A549 (cell line): ENCODE data around the gene GSTM5. TPM values are rescaled to one million over a fixed set of nuclear protein-coding genes. Genes with fewer than 3 reads are reported as not detected.
"Not testable (repeated sequence)": the region's sequence is repeated elsewhere in the genome, so short reads cannot be mapped to it uniquely, and the experiment has no call there.

Source experiments
- ATAC-seq, 2 experiments: fragments of 200-7000 bp in 1 of 2; fragments of >200 bp in 1 of 2; cut with Nextera tagmentation in 1 of 2; cut with Tn5 transposase in 1 of 2; 3 replicates each; pipeline versions ENCODE4 v1.8.0 to v1.9.1; 2018 to 2020; ENCODE audit warnings: mild to moderate bottlenecking in 1 of 2, moderate library complexity in 1 of 2
- CTCF ChIA-PET: fragments of 300-600 bp; sonication (Branson Sonifier 250); formaldehyde crosslinking; extraction: SDS; loops from one replicate; lab custom pipeline; 2021; ENCODE audit warnings: antibody characterized with exemption, inconsistent platforms; lab: Yijun Ruan, JAX
- POLR2A ChIA-PET: fragments of 350-600 bp; formaldehyde crosslinking; extraction: SDS; loops from one replicate; lab custom pipeline; 2021; ENCODE audit warnings: antibody characterized with exemption, inconsistent platforms; lab: Yijun Ruan, JAX
- DNase-seq, 2 experiments: peaks; one replicate each; pipeline versions ENCODE4 v3.0.0 to v3.0.0-alpha.2; 2011 to 2016; ENCODE audit warnings: low read depth in 1 of 2, low spot score in 1 of 2
- FAIRE-seq: peaks from 2 replicates; lab custom pipeline; 2011; peaks lifted over from hg19 to GRCh38; lab: Jason Lieb, UNC
- H3K27ac ChIP-seq, 2 experiments: fragments of >200 bp; sonication (Bioruptor Twin); formaldehyde crosslinking; 3 replicates each; pipeline ENCODE4 v1.5.1; 2016 to 2017
- H3K4me1 ChIP-seq: fragments of >200 bp; sonication (Bioruptor Twin); formaldehyde crosslinking; 3 replicates; pipeline ENCODE4 v1.6.1; 2016
- H3K4me2 ChIP-seq: fragments of >200 bp; sonication (Bioruptor Twin); formaldehyde crosslinking; 3 replicates; pipeline ENCODE4 v1.6.1; 2016
- H3K4me3 ChIP-seq: fragments of >200 bp; sonication (Bioruptor Twin); formaldehyde crosslinking; 3 replicates; pipeline ENCODE4 v1.5.1; 2016
- H3K9me3 ChIP-seq: fragments of >200 bp; sonication (Bioruptor Twin); formaldehyde crosslinking; 3 replicates; pipeline ENCODE4 v1.6.1; 2016
- CHD2 ChIP-seq: fragments of 150-350 bp; IDR thresholded peaks from 2 replicates; pipeline ENCODE4 v1.6.1; 2014; ENCODE audit warnings: low read length; ENCODE audit not compliant: partially characterized antibody
- CHD4 ChIP-seq: fragments of 200-600 bp; sonication (generic); IDR thresholded peaks from 2 replicates; pipeline ENCODE4 v1.6.1; 2016; ENCODE audit warnings: antibody characterized with exemption, mild to moderate bottlenecking, borderline replicate concordance
- EHF ChIP-seq: fragments of 250-450 bp; sonication (Bioruptor Pico); IDR thresholded peaks from 2 replicates; pipeline ENCODE4 v1.5.0; 2020; ENCODE audit warnings: mild to moderate bottlenecking
- ELK1 ChIP-seq: fragments of 150-350 bp; IDR thresholded peaks from 2 replicates; pipeline ENCODE4 v1.6.1; 2014; ENCODE audit warnings: low read depth, mild to moderate bottlenecking, low read length
- FOSL2 ChIP-seq, 2 experiments: fragments of 450-650 bp in 1 of 2; fragments of >200 bp in 1 of 2; sonication (Bioruptor Twin) in 1 of 2; formaldehyde crosslinking; IDR thresholded peaks; 2 replicates each; pipeline versions ENCODE4 v1.5.0 to v1.6.1; 2016 to 2020; ENCODE audit warnings: mild to moderate bottlenecking in 1 of 2, moderate library complexity in 1 of 2
- GATA3 ChIP-seq: IDR thresholded peaks from 2 replicates; pipeline ENCODE4 v1.6.1; 2012; ENCODE audit warnings: borderline replicate concordance
- HEYL ChIP-seq: fragments of 250-450 bp; sonication (Bioruptor Pico); IDR thresholded peaks from 2 replicates; pipeline ENCODE4 v1.8.0; 2021; ENCODE audit warnings: mild to moderate bottlenecking, moderate library complexity
- JUNB ChIP-seq: fragments of >200 bp; sonication (Bioruptor Twin); formaldehyde crosslinking; IDR thresholded peaks from 2 replicates; pipeline ENCODE4 v1.6.1; 2016
- KDM1A ChIP-seq: fragments of 200-600 bp; sonication (generic); IDR thresholded peaks from 2 replicates; pipeline ENCODE4 v1.6.1; 2016; ENCODE audit warnings: low read depth, mild to moderate bottlenecking
- MAFK ChIP-seq: fragments of 450-650 bp; IDR thresholded peaks from 2 replicates; pipeline ENCODE4 v1.6.1; 2014; ENCODE audit not compliant: partially characterized antibody
- NFE2L2 ChIP-seq: fragments of 150-350 bp; conservative IDR thresholded peaks from 2 replicates; pipeline ENCODE4 v1.6.1; 2014; ENCODE audit warnings: low read length
- NPAS2 ChIP-seq: fragments of 250-450 bp; sonication (Bioruptor Pico); IDR thresholded peaks from 2 replicates; pipeline ENCODE4 v1.8.0; 2022; ENCODE audit warnings: mild to moderate bottlenecking, moderate library complexity, borderline replicate concordance
- PBX3 ChIP-seq: IDR thresholded peaks from 2 replicates; pipeline ENCODE4 v1.6.1; 2012
- POLR2AphosphoS2 ChIP-seq: conservative IDR thresholded peaks from 2 replicates; pipeline ENCODE4 v1.6.1; 2012; ENCODE audit warnings: low read length, improper control_type of control experiment, inconsistent platforms
- RARB ChIP-seq: fragments of 250-450 bp; sonication (Bioruptor Pico); IDR thresholded peaks from 2 replicates; pipeline ENCODE4 v1.8.0; 2021; ENCODE audit warnings: mild to moderate bottlenecking, moderate library complexity
- RNF2 ChIP-seq: fragments of 200-600 bp; sonication (generic); IDR thresholded peaks from 2 replicates; pipeline ENCODE4 v1.6.1; 2016; ENCODE audit warnings: low read depth, mild to moderate bottlenecking, antibody characterized with exemption, moderate library complexity, borderline replicate concordance
- TFCP2L1 ChIP-seq: fragments of 250-450 bp; sonication (Bioruptor Pico); IDR thresholded peaks from 2 replicates; pipeline ENCODE4 v1.5.0; 2021; ENCODE audit warnings: mild to moderate bottlenecking
- USF2 ChIP-seq: fragments of 450-650 bp; IDR thresholded peaks from 2 replicates; pipeline ENCODE4 v1.6.1; 2014; ENCODE audit warnings: antibody characterized with exemption
- ZNF302 ChIP-seq: fragments of 250-450 bp; sonication (Bioruptor Pico); IDR thresholded peaks from 2 replicates; pipeline ENCODE4 v1.9.0; 2021; ENCODE audit warnings: inconsistent platforms, mild to moderate bottlenecking, moderate library complexity
- WGBS: methylation state at CpG from one replicate; pipeline ENCODE4 v1.1.6; 2017; ENCODE audit errors: missing lambda C conversion rate; 5-methylcytosine and 5-hydroxymethylcytosine counted together
- polyA minus RNA-seq: library from RNA; depleted of rRNA, polyadenylated mRNA; stranded (reverse); fragments of >200 nt; gene quantifications from 2 replicates; pipeline ENCODE4 v1.2.3, GENCODE V29; 2011; rRNA and poly(A)+ RNA removed
- polyA plus RNA-seq, 4 experiments: library from polyadenylated mRNA; depleted of rRNA in 3 of 4; stranded (reverse); fragments of >200 nt; fragmentation: RNase III in 1 of 4; extraction: RNeasy Plus Mini Kit Qiagen cat#74134 plus additional on column Dnase treatment in 1 of 4; gene quantifications; 2 replicates in 3 of 4; 3 replicates in 1 of 4; pipeline ENCODE4 v1.2.3, GENCODE V29; 2011 to 2017

The GSTM5 gene
- polyA plus RNA-seq (2011; rRNA removed): not detected in 2 replicates
- polyA plus RNA-seq (2012; cell fraction: cytosol; rRNA removed): not detected in 2 replicates
- not detected in 2 replicates for polyA plus RNA-seq (2012; cell fraction: nucleus; rRNA removed)
- polyA plus RNA-seq (2017; fragmentation: RNase III; extraction: RNeasy Plus Mini Kit Qiagen cat#74134 plus additional on column Dnase treatment): not detected in 3 replicates
- polyA minus RNA-seq: not detected in 2 replicates

- H3K4me2 ChIP-seq, POLR2A ChIA-PET, FAIRE-seq, H3K9me3 ChIP-seq, H3K4me1 ChIP-seq, ATAC-seq, H3K27ac ChIP-seq, DNase-seq, H3K4me3 ChIP-seq: not testable (repeated sequence)
- CTCF ChIA-PET: interaction anchor here (1.3 kb wide), 1 partner anchor 62 kb away, joined by 4 read pairs; no protein-coding TSS in a partner anchor
- WGBS: 92% methylated on average over 14 of the region's 33 CpGs
Observed at GRCh38 chr1:109711593-109712320, at the start of gene GSTM5. TSS of gene GSTM5 (plus strand) at chr1:109712251. CDS start at chr1:109712313, 62 bp downstream.

- H3K4me1 ChIP-seq: peaks cover 4% of the 10 kb centered on the region; the same call in 1 of the 3 replicates
- H3K4me2 ChIP-seq: no peak overlapping the region
- ATAC-seq (no peak), DNase-seq (no peak), FAIRE-seq (no peak)
- ChIA-PET POLR2A (no interaction called here), CTCF (no interaction called here)
- WGBS: 76% methylated on average over 1 of the region's 1 CpG
- H3K4me3 ChIP-seq: no peak overlapping the region
- no peak for TF ChIP-seq NPAS2 (CRISPR knock-in tag)
- no peak for TF ChIP-seq RARB (CRISPR knock-in tag)
- no peak for TF ChIP-seq CHD4
- TF ChIP-seq MAFK: no peak
- TF ChIP-seq HEYL (CRISPR knock-in tag): no peak
- TF ChIP-seq USF2: no peak
- no peak for TF ChIP-seq NFE2L2
- TF ChIP-seq GATA3: no peak
- no peak for TF ChIP-seq ELK1
- TF ChIP-seq ZNF302 (CRISPR knock-in tag): no peak
- TF ChIP-seq TFCP2L1 (CRISPR knock-in tag): no peak
- no peak for TF ChIP-seq CHD2
- TF ChIP-seq RNF2: no peak
- no peak for TF ChIP-seq EHF (CRISPR knock-in tag)
- TF ChIP-seq FOSL2 (IDR thresholded peaks at IDR 0.05): no peak
- no peak for TF ChIP-seq FOSL2 (CRISPR knock-in tag; IDR thresholded peaks at IDR 0.05)
- TF ChIP-seq PBX3: no peak
- TF ChIP-seq JUNB: no peak
- TF ChIP-seq KDM1A: no peak
- TF ChIP-seq POLR2AphosphoS2: no peak
- H3K27ac ChIP-seq: no peak overlapping the region
- H3K9me3 ChIP-seq: no peaks in the 10 kb centered on the region
Observed at GRCh38 chr1:109664671-109665070, 47.4 kb upstream of the GSTM5 start.
